GM19025 (cell line): Measurements from ENCODE around the gene DBH.

Source experiments
- ATAC-seq: cut with Tn5 transposase; IDR thresholded peaks from one replicate; pipeline ENCODE4 v1.9.1; 2021; ENCODE audit warnings: mild to moderate bottlenecking, low read depth, moderate library complexity; ENCODE audit not compliant: unreplicated experiment

The DBH gene

GRCh38 chr9:133679056-133679455 lies 42.9 kb downstream of the DBH start:
- no peak for ATAC-seq

DNA sequence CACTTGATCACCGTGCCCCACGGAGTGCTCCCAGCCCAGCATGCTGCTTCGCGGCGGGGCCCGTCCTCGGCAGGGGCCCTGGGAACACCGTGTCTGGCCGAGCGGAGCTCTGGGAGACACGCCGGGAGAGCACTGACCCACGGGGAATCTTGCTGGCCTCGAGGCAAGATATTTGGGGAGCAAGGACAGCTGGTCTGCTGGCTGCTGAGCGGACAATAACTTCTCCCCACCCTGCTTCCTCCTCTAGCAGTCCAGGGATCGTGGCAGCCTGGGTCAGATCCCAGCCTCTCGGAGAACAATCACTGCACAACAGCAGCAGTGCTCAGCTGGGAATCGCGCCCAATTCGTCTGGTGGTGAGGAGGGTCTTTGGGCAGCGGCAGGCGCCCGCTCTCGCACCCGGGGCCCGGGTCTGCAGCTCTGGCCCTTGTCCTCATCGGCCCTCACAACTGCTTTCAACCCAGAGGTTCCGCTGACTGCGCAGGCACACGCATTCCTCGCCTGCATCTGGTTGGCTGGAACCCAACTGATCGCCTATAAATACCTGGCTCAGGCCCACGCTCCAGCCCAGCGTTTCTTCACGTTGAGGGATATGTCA lies 43.4 kb downstream of the DBH start:
- no peak for ATAC-seq

DNA sequence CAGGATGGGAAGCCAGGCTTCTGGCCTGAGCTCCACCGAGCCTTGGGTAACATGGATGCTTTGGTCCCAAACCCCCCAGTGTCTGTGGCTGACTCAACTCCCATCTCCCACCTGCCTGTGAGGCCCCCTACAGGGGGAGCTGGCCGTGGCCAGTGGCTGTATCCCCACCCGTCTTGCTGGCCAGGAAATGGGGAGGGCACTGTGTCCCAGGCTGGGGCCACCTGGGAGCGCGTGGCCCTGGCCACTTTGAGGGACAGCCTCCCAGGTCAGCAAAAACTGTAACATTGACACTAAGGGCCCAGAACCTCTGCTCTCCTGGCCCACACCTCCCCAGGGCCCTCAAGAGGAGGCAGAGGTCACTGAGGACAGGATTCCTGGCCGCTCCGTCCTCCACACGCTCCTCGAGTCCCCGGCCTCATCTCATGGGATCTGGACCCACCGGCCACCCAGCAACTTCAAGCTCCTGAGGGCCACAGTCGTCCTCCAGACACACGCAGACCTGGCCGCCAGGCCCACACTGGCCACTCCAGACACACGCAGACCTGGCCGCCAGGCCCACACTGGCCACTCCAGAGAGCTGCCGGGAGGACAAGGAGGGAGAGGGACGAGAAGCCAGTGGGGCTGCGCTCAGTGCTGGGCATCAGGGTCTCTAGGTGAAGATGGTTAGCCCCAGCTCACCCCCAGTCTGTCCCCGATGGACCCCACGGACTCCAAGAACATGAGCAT lies 44.2 kb downstream of the DBH start:
- ATAC-seq, result no peak

DNA sequence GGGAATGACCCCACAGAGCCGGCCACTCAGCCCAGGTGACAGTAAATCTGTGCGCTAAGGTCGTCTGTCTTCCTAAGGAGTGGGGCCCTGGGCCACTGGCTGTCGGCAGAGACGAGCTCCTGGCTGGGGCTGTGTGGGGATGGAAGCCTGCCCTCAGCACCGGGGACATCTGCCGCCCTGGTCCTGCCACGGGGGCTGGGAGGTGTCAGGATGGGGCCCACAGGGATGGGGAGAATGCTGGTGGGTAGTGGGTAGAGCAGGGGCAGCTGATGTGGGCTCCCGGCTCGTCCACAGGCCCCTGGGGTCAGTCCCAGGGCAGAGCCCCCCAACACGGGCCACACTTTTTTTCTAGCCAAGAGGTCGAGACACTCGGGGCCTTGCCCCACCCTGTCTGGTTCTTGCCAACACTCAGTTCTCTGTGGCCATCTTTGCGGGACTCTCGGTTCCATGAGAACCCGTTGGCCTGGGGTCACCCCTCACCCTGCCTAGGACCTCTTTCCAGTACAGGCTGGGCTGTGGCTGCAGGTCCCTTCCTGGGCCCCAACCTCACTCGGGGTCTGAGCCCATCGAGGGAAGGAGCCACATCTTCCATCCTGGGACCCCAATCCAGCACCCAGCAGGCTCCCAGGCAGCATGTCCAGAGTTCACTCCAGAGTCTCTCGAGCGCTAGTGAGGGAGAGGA lies 45.0 kb downstream of the DBH start:
- ATAC-seq, result no peak

GRCh38 chr9:133681658-133682306 lies 45.6 kb downstream of the DBH start:
- no peak for ATAC-seq

GRCh38 chr9:133682818-133683585 lies 46.8 kb downstream of the DBH start:
- ATAC-seq, result no peak

- ATAC-seq, result no peak
Measured at GRCh38 chr9:133683586-133684120, 47.5 kb downstream of the DBH start.

DNA sequence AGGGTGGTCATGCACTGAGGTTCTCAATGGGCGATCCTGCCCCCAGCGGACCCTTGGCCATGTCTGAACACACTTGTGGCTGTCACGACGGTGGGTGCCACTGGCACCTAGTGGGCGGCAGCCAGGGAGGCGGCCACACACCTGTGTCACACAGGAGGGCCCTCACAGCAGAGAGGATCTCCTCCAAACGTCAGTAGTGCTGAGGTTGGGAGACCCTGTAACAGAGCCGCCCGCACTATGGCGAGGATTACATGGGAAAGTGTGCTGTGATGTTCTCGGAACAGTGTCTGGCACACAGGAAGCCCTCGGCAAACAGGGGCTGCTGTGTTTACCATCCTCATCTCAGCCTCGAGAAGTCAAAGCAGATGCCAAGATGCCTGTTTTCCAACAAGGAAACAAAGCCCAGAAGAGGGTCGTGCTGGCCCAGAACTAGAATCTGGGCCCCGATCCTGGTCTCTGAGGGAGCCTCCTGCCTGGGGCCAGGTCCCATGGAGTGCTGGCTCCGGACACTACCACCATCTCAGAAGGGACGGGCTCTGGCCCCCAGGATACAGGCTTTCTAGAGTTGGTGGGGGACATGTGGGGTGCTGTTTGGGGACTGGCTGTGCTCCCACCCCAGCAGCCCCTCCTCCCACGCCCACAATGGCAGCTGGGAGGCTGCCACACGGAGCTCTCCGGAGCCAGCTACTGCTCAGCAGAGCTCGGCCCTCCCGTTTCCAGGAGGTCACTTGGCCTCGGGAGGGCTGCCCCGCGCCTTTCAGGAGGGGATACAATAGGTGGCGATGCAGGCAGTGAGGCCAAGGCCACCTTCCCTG lies 48.2 kb downstream of the DBH start:
- ATAC-seq, result no peak

DNA sequence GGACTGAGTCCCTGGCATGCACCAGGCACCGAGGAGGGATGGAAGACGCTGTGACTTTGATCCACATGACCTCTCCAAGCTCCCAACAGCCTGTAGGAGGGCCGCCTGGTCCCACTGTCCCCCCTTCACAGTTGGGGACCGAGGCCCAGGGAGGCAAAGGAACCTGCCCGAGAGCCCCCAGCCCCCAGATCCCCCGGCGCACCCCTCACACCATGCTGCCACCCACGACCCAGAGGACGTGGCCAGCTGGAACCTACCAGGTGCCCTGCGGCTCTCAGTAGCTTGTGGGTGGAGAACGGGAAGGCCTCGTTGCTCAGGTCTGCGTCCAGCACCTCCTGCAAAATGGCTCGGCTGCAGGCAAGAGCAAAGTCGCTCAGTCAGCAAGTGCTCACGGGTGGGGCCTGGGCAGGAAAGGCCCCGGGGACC lies 48.8 kb downstream of the DBH start:
- no peak for ATAC-seq

GRCh38 chr9:133685653-133686609 lies 49.8 kb downstream of the DBH start:
- ATAC-seq, result no peak

GRCh38 chr9:133686642-133687575 lies 50.7 kb downstream of the DBH start:
- ATAC-seq, result no peak

DNA sequence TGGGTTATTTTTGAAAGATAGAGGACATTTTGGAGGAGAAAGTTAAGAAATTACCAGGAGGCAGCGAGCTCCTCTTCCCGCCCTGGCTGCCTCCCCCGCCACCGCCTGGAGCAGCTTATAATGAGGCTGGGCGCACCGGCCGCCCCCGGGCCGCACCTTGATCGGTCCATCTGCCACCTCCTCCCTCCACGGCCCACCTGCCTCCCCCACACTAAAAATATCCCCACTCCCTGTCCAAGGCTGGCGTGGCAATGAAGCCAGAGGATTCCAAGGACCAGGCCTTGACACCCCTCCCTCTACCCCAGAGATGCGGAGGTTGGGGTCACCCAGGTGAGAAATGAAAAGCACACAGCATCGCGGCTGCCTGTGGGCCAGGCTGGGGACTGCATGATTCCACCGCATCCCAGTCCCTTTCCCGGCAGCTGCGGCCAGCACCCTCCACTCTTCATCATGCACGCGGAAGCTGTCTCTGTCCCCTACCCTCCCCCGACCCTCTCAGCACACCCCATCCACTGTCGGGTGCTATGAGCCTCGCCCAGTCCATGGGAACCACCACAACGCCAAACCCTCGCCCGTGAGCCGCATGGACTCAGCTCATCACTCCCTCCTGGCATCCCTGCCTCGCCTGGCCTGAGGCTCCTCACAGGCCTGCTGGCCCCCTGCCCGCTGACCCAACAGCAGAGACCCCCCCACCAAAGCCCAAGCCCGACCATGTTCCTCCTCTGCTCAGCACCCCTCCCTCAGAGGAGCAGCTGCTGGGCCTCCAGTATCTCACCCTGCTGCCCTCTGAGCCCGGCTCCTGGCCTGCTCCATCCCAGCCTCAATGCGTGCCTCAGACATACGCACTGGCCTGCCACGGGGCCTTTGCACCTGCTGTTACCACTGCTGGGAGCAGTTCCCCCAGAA lies 51.9 kb downstream of the DBH start:
- no peak for ATAC-seq

DNA sequence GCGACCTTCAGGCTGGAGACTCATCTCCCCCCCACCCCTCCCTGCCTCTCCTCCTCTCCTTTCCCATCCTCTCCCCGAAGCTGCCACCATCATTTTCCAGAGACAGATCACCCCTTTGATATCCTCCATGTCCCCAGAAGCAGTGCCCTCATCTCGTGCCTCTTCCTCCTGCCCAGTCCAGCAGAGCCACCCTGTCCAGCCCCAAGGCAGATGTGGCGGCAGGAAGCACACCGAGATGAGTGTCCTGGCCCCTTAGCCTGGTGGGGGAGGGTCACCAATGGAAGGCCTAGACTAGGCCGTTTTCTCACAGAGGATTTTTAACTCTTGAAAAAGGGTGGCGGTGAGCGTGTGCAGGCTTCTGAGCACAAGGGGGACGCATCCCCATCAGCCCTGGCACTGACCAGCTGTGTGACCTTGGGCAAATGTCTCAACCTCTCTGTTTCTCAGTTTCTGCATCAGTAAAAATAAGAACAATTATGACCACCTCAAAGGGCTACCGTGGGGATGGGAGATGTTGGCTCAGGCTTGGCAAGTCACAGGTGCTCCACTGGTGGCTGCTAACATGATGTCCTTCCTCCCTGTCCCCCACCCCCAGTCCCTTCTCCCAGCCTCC lies 53.1 kb downstream of the DBH start:
- no peak for ATAC-seq

DNA sequence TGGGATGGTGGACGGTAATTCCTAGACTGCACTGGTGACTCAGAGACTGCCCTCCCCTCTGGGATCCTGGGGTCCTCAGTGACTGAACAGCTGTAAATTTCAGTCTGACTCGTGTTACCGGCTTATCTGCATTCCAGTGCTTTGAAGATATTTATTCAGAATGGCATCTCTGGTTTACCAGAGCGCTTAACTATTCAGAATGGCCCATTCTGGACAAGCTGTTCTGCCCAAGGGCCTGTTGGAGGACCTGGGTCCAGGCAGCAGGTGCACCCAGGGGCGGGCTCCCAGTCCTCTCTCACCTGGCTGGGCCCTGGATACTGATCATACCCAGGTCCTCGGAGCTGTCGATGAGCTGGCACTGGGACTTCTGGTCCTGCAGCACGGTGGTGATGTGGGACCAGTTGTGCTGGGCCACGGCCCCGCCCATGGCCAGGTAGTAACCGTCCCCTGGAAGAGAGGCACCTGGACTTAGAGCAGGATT lies 54.0 kb downstream of the DBH start:
- ATAC-seq, result no peak

DNA sequence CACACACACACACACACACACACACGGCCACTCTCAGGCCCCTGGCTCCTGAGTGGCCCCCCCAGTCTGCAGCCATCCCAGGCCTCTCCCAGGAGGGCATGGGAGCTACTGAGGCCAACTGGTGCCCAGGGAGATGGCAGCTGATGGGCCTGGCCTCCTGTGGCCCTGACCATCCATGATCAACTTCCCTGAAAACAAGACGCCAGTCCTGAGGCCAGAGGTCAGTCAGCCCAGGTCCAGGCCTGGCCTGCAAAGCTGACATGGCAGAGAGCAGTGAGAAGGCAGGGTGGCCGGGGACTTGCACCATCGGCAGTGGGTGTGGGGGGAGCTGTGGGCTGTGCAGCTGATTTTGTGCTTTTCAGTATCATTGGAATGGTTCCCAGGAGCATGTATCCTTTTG lies 55.0 kb downstream of the DBH start:
- ATAC-seq, result no peak
